ENCODE results near the gene STX17.

STX17 gene

GRCh38 chr9:99948896-99949295 is 42.4 kb downstream of the STX17 start:
- Histone ChIP-seq H3K27me3 (ENCODE audit: insufficient read depth, low read length, poor library complexity, severe bottlenecking) (no peaks in the 10 kb centered on the region), H3K9me2 (replicated peaks; ENCODE audit: low read depth, low read length) (no peaks in the 10 kb centered on the region), H3K9me3 (ENCODE audit: insufficient read depth, low read depth, low read length) (0 out of 2 replicates have a peak, but pooled peaks cover 4% of the 10 kb centered on the region), H3K9ac (ENCODE audit: low read depth, low read length, poor library complexity, severe bottlenecking) (no peak overlapping the region), H3K79me2 (ENCODE audit: insufficient read depth, low read length) (0 out of 2 replicates have a peak, but pooled peaks cover 4% of the 10 kb centered on the region), H3K4me1 (ENCODE audit: insufficient read depth, low read length, poor library complexity, severe bottlenecking) (peaks cover 4% of the 10 kb centered on the region), H3K4me3 (ENCODE audit: low read length, poor library complexity, severe bottlenecking) (no peak overlapping the region), H3K36me3 (ENCODE audit: insufficient read depth, low read length) (peaks cover 12% of the 10 kb centered on the region), H4K20me1 (ENCODE audit: insufficient read depth, low read length, poor library complexity, severe bottlenecking) (no peaks in the 10 kb centered on the region), H2AFZ (ENCODE audit: low read length) (no peak overlapping the region), H3K4me2 (ENCODE audit: low read depth, low read length, poor library complexity, severe bottlenecking) (no peak overlapping the region), H3F3A (ENCODE audit: low read depth) (no peaks in the 10 kb centered on the region)
- TF ChIP-seq CTCF (conservative IDR thresholded peaks at IDR 0.05; ENCODE audit: low read length) (no peak), EZH2phosphoT487 (IDR thresholded peaks at IDR 0.05; ENCODE audit: borderline replicate concordance) (no peak)

- Histone ChIP-seq H2AFZ (ENCODE audit: low read length) (no peak overlapping the region), H3K4me2 (ENCODE audit: low read depth, low read length, poor library complexity, severe bottlenecking) (no peak overlapping the region), H3K27me3 (ENCODE audit: insufficient read depth, low read length, poor library complexity, severe bottlenecking) (no peaks in the 10 kb centered on the region), H3K4me3 (ENCODE audit: low read length, poor library complexity, severe bottlenecking) (no peak overlapping the region), H3F3A (ENCODE audit: low read depth) (no peaks in the 10 kb centered on the region), H3K79me2 (ENCODE audit: insufficient read depth, low read length) (no peaks in the 10 kb centered on the region), H3K9ac (ENCODE audit: low read depth, low read length, poor library complexity, severe bottlenecking) (no peak overlapping the region), H3K9me2 (replicated peaks; ENCODE audit: low read depth, low read length) (no peaks in the 10 kb centered on the region), H3K9me3 (ENCODE audit: insufficient read depth, low read depth, low read length) (0 out of 2 replicates have a peak, but pooled peaks cover 4% of the 10 kb centered on the region), H3K36me3 (ENCODE audit: insufficient read depth, low read length) (peaks cover 15% of the 10 kb centered on the region), H4K20me1 (ENCODE audit: insufficient read depth, low read length, poor library complexity, severe bottlenecking) (no peaks in the 10 kb centered on the region), H3K4me1 (ENCODE audit: insufficient read depth, low read length, poor library complexity, severe bottlenecking) (peaks cover 4% of the 10 kb centered on the region)
- TF ChIP-seq EZH2phosphoT487 (IDR thresholded peaks at IDR 0.05; ENCODE audit: borderline replicate concordance), result no peak
- no peak for TF ChIP-seq CTCF (conservative IDR thresholded peaks at IDR 0.05; ENCODE audit: low read length)
Observed at GRCh38 chr9:99953861-99954507, 47.5 kb downstream of the STX17 start.

- no peaks in the 10 kb centered on the region for H4K20me1 ChIP-seq (ENCODE audit: insufficient read depth, low read length, poor library complexity, severe bottlenecking)
- 0 out of 2 replicates have a peak, but pooled peaks cover 4% of the 10 kb centered on the region for H3K9me3 ChIP-seq (ENCODE audit: insufficient read depth, low read depth, low read length)
- H3K4me3 ChIP-seq (ENCODE audit: low read length, poor library complexity, severe bottlenecking), result no peak overlapping the region
- no peaks in the 10 kb centered on the region for H3K9me2 ChIP-seq (replicated peaks; ENCODE audit: low read depth, low read length)
- no peak overlapping the region for H3K9ac ChIP-seq (ENCODE audit: low read depth, low read length, poor library complexity, severe bottlenecking)
- no peak overlapping the region for H3K4me2 ChIP-seq (ENCODE audit: low read depth, low read length, poor library complexity, severe bottlenecking)
- H3K79me2 ChIP-seq (ENCODE audit: insufficient read depth, low read length), result no peaks in the 10 kb centered on the region
- no peaks in the 10 kb centered on the region for H3K4me1 ChIP-seq (ENCODE audit: insufficient read depth, low read length, poor library complexity, severe bottlenecking)
- H3K27me3 ChIP-seq (ENCODE audit: insufficient read depth, low read length, poor library complexity, severe bottlenecking), result no peaks in the 10 kb centered on the region
- H2AFZ ChIP-seq (ENCODE audit: low read length), result no peak overlapping the region
- peaks cover 15% of the 10 kb centered on the region for H3K36me3 ChIP-seq (ENCODE audit: insufficient read depth, low read length)
- no peaks in the 10 kb centered on the region for H3F3A ChIP-seq (ENCODE audit: low read depth)
- no peak for TF ChIP-seq EZH2phosphoT487 (IDR thresholded peaks at IDR 0.05; ENCODE audit: borderline replicate concordance)
- TF ChIP-seq CTCF (conservative IDR thresholded peaks at IDR 0.05; ENCODE audit: low read length), result no peak
Observed at GRCh38 chr9:99954819-99955218, 48.4 kb downstream of the STX17 start.

All from Loucy (cell line).